Measurements from ENCODE around the gene NFATC3.
"Not testable (repeated sequence)": the region's sequence is repeated elsewhere in the genome, so short reads cannot be mapped to it uniquely, and the experiment has no call there.

NFATC3 gene

DNA sequence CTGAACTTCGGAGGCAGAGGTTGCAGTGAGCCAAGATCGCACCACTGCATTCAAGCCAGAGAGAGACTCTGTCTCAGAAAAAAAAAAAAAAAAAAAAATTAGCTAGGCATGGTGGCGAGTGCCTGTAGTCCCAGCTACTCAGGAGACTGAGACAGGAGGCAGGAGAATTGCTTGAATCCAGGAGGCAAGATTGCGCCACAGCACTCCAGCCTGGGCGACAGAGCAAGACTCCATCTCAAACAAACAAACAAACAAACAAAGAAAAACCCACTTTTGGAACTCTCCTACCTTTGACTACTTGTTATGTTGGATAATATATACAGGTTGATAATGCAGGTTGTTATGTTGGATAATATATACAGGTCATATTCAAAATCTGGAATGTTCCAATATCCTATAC, 35.3 kb downstream of the NFATC3 start:
- not testable (repeated sequence) for DNase-seq

DNA sequence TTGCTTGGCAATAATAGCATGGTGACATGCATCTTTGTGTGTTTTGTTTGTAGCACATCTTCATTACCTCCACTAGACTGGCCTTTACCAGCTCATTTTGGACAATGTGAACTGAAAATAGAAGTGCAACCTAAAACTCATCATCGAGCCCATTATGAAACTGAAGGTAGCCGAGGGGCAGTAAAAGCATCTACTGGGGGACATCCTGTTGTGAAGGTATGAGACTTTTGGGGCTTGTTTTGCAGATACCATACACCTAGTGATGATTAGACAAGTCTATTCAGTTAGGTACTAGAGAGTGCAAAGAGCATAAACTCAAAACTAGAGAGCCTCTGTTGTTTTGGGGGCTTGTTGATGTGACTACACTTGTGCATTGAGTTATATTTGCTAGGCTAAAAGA, 41.2 kb downstream of the NFATC3 start:
- no peak for DNase-seq

DNA sequence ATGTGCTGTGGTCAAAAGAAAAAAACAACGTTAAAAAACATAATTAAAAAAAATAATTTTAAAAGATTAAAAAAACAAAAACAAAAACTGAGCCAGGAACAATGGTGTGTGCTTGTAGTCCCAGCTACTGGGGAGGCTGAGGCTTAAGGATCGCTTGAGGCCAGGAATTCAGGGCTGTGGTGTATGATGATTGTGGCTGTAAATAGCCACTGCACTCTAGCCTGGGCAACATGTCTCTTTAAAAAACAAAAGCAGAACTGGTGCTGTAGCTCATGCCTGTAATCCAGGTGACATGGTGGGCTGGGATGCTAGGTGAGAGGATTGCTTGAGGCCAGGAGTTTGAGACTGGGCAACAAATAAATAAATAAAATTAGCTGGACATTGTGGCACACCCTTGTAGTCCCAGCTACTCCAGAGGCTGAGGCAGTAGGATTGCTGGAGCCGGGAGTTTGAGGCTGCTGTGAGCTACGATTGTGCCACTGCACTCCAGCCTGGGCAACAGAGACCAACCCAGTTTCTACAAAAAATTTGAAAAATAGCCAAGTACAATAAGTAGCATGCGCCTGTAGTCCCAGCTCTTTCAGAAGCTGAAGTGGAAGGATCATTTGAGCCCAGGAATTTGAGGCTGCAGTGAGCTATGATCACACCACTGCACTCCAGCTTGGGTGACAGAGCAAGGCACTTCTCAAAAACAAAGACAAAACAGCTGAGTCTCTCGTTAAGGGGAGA, 43.6 kb downstream of the NFATC3 start:
- no peak for DNase-seq

DNA sequence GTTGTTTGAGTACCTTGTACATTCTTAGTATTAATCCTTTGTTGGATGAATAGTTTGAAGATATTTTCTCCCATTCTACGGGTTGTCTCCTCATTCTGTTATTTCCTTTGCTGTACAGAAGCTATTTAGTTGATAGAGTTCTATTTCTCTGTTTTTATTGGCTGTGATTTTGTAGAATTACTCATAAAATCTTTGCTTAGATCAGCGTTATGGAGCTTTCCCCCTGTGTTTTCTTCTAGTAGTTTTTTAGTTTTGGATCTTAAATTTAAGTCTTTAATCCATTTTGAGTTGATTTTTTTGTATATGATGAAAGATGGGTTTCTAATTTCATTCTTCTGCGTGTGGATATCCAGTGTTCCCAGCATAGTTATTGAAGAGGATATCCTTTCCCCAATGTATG, 45.4 kb downstream of the NFATC3 start:
- no peak for DNase-seq

DNA sequence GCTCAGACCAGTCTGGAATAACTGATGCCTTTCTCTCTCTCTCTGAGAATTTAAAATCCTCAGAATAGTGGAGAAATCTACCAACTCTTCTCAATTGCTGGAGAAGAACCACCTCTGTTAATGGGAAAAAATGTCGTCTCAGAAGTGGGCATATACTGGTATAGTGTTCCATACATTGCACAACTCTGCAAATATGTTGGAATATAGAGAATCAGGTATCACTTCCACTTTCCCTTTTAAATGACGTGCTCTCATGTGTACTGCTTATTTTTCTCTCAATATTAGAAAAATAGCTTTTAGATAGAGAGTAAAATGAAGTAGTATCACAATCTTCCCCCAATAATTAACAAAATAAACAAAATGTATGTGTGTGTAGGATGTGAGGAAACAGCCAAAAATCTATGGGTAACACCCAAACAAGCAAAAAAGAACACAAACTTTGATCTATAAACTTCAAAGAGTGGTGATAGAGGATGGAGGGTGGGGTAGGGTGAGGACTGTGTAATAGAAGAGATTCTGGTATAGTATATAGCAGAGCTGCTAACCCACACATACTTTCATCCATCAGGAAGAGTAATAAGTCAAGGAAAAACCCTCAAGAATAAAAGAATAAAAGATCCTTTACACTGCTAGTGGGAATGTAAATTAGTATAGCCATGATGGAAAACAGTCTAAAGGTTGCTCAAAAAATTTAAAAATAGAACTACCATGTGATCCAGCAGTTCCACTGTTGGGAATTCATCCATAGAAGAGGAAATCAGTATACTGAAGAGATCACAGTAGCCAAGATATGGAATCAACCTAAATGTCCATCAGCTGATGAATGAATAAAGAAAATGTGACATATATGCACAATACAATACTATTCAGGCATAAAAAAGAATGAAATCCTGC, 46.9 kb downstream of the NFATC3 start:
- DNase-seq = no peak

DNA sequence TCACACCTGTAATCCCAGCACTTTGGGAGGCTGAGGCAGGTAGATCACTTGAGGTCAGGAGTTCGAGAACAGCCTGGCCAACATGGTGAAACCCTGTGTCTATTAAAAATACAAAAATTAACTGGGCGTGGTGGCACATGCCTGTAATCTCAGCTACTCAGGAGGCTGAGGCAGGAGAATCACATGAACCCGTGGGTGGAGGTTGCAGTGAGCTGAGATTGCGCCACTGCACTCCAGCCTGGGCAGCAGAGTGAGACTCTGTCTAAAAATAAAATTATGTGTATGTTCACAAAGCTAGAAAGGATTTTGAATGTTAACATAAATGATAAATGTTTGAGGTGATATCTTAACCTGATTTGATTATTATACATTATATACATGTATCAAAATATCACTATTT, 47.8 kb downstream of the NFATC3 start:
- DNase-seq = not testable (repeated sequence)

DNA sequence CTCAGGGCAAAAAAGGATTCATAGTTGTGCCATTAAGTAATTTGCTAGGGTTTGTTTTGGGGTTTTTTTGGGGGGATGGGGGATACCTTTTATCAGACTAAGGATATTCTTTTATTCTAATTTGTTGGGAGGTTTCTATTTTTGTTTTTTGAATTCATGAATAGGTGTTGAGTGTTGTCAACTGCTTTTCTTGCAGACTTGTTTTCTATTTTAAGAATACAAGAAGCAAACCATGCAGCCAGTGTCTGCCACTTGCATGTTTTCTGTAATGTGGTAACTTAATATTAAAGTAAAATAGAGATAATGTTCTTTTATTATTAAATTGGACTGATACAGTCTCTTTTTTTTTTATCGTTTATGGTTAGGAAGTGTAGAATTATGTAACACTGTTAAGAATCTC, 49.5 kb downstream of the NFATC3 start:
- no peak for DNase-seq

DNA sequence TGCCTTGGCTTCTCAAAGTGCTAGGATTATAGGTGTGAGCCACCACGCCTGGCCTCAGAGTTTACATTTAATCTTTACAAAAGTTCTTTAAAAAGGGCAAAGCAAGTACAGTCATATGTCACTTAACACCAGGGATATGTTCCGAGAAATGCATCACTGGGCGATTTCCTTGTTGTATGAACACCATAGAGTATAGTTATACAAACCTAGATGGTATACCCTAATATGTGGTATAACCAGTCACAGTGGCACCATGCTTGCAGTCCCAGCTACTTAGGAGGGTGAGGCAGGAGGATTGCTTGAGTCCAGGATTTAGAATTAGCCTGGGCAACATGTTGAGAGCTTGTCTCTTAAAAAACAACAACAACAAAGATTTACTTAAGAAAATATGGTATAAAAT, 51.3 kb downstream of the NFATC3 start:
- no peak for DNase-seq

DNA sequence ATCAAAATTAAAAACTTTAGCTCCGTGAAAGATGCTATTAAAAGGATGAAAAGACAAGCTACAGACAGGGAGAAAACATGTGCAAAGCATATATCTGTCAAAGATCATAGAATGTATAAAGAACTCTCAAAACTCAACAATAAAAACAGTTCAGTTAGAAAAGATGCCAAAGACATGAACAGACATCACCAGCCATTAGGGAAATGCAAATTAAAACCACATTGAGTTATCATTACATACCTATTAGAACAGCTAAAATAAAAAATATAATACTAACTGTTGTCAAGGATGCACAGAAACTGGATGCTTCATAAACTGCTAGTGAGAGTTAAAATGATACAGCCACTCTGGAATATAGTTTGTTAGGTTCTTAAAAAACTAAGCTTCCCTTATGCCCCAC, 58.8 kb downstream of the NFATC3 start:
- DNase-seq = no peak

DNA sequence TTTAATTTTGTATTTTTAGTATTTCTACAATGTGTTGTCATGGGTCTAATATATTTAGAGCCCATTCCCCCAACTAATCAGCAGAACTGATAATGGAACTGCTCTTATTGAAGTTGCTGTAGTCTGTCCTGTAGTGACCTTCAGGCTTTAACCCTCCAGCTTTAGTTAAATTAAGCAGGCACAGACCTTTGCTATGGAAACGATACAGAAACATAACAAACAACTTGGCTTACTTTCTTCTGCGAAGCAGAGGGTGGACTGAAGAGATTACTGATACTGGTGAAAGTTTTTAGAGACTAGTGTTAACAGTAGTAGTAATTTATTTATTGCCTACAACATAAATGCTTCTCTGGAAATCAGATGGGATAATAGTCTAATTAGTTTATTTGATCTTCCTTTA, 61.4 kb downstream of the NFATC3 start:
- peak in 1 of 2 experiments; percentile 13 for DNase-seq

DNA sequence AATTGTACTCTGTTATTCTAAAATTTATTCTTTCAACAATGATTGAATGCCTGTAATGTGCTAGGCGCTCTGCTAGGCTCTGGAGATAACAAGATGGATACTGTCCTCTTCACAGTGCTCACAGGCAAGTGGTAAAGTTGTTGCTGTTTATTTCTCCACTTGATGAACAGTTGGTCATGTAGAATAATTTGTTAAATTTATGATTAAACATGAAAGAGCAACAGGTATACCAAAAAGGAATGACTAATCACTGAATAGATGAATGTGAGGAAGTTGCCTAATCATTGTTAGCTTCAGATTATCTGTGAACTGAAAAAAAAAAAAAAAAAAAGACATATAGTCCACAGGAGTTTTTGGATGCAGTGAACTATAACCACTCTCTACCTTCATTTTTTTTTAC, 62.3 kb downstream of the NFATC3 start:
- no peak for DNase-seq

DNA sequence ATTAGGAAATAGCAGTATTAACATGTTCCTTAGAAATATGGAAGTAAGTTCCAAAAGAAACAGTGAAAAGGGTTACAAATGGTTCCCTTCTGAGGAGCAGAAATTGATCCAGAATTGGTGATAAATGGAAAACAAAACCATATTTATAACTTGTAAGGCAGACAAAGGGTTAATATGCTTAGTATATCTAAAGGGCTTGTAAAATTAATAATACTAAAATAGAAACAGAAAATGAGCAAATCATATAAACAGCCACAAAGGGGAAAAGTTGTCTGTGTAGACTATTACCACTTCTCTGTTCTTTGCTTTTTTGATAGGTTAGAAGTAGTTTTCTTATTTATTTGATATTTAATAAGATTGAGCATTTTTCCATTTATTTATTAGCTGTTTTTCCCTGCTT, 64.4 kb downstream of the NFATC3 start:
- no peak for DNase-seq

DNA sequence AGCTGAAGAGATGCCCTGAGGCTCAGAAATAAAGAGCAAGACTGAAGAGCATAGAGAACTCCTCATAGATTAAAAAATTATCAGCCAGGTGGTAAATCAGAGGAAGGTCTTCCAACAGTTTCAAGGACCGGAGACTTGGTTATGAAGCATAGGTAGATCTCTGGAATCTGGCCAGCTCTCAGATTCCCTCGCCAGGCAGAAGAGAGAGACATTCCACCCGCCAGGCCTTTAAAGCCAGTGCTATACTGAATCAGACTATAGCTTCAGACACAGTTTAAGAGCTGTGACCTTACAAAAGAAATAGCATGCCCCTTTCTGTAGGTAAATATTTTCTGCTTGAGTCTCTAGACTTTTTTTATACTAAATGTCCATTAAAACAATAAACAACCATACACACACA, 70.3 kb downstream of the NFATC3 start:
- DNase-seq = no peak

DNA sequence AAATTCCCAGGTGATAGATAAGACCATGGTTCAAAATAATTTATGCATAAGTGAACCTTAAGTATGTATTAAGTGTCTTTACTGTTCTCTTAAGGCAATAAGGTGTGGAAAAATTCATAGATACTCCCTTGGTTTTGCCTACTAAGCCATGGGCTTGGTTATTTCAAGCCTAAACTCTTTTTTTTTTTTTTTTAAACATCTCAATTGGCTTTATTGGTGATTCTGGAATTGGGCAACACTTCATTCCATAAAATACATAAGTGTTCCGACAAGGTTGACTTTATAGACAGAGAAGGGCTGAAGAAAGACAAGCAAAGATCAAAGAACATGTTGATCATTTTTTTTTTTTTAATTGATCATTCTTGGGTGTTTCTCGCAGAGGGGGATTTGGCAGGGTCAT, 77.2 kb downstream of the NFATC3 start:
- DNase-seq = no peak

DNA sequence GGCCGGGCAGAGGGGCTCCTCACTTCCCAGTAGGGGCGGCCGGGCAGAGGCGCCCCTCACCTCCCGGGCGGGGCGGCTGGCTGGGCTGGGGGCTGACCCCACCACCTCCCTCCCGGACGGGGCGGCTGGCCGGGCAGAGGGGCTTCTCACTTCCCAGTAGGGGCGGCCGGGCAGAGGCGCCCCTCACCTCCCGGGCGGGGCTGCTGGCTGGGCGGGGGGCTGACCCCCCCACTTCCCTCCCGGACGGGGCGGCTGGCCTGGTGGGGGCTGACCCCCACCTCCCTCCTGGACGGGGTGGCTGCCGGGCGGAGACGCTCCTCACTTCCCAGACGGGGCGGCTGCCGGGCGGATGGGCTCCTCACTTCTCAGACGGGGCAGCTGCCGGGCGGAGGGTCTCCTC, 78.1 kb downstream of the NFATC3 start:
- not testable (repeated sequence) for DNase-seq

DNA sequence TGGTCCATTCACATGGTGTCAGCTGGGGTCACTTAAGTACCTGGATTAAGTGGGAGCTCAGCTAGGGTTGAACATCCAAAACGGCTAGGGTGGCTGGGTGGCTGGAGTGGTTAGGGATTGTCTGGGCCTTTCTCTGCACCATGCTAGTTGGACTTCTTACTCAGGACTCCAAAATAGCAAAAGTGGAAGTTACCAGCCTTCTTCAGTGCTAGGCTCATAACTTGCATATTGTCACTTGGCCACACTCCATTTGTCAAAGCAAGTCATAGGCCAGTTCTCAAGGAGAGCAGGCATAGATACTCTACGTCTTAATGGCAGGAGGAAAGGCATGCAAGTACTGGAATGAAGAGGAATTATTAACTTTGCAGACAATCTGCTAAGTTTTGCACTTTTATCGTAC, 81.1 kb downstream of the NFATC3 start:
- DNase-seq = no peak

DNA sequence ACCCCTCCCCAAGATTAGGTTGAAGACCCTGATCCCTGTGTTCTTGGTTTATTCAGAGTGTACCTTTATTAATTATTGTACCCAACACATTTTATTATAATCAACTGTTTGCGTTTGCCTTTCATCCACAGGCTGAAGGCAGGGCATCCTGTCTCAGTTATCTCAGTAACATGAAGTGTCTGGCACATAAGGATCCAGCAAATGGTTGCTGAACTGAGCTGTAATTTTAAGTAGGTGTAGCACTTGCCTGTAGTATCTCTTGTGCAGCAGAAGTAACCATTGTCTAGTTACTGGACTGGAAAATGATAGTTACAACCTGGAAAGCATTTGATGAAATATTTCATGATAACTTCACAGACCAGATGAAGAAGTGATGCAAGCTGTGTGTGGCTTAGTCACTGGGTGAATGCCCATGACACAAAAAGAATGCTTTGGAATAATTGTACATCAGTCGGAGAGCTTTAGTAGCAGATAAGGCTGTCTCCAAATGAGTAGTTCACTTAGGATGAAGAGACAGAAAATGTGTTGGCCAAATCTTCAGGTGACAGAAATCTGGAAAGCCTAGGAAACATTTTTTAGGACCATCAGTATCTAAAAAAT, 94.1 kb downstream of the NFATC3 start:
- no peak for DNase-seq

DNA sequence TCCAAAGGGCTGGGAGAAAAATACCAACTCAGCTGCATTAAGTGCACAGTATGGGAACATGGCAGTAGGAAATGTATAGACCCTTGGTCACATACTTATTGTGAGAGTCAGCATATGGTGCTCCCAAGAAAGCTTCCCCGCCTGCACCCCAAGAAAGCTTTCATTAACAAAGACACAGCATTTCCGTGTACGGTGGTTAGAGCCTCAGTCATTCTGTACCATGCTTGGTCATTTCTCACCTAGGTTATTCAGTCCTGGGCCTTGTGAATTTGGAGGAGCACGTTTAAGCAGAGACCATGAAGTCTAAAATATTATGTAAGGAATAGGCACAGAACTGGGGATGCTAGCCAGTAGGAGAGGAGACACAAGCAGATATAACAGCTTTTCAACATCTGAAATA, 94.7 kb downstream of the NFATC3 start:
- DNase-seq = no peak

DNA sequence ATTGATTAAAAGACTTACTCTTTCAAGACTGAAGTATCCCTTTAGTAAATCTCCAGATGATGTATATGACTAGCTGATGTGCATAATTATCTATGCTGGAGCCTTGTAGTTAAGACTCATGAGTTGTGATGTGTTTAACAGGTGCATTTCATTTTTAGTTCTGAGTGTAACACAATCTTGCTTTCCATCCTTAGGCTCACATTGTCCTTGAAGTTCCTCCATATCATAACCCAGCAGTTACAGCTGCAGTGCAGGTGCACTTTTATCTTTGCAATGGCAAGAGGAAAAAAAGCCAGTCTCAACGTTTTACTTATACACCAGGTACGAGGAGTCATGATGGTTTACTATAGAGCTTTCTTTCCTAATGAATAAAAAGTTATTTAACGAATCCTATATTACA, 97.9 kb downstream of the NFATC3 start:
- DNase-seq = no peak

DNA sequence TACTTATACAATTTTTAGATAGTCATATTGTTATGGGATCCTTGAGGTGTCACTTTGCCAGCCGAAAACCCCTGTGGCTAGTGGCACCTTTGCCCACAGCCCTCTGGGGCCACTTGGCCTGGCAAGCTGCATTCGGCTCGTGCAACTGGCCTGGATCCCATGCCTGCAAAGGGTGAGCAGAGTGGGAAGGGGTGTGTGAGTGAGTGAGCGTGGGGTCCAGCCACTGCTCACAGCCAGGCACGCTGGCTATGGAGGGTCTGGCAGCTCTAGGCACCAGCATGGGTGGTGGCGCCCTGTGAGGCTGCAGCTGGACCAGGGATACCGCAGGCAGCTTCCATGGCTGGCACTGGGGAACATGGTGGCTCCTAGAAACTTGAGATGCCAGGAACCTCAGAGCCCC, 101.7 kb downstream of the NFATC3 start:
- DNase-seq = no peak

DNA sequence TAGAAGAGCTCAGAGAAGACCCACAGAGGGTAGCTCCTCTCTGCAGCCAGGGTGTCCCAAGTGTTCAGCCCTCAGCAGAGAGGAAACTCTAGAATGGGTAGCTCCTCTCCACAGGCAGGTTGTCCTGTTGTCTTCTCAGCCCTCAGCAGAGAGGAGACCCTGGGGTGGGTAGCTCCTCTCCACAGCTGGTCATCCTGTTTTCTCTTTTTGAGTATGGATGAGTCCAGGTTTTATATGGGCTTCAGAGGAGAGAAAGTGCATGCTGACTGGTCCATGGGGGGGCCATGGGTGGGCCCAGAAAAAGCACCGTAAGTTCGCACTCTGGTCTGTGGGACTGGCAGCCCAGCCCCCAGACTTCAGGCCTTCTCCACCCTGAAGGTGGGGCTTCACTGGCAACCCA, 102.3 kb downstream of the NFATC3 start:
- no peak for DNase-seq

DNA sequence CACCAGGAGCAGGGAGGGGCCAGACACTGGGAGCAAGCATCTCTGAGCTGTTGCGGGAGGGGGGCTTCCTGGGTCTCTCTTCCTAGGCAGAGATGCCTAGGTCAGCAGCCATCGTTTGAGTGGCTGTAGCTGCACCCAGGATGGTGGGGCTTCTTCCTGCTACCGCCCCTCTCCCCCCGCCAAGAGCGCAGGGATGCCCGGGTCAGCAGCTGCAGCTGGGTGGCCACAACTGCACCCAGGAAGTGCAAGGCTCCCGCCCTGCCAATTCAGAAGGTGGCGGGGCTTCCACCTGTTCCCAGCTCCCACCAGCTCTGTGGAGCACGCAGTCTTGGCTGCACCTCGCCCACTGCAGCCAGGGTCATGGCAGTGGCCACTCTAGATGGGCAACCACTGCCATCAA, 103.0 kb downstream of the NFATC3 start:
- no peak for DNase-seq

DNA sequence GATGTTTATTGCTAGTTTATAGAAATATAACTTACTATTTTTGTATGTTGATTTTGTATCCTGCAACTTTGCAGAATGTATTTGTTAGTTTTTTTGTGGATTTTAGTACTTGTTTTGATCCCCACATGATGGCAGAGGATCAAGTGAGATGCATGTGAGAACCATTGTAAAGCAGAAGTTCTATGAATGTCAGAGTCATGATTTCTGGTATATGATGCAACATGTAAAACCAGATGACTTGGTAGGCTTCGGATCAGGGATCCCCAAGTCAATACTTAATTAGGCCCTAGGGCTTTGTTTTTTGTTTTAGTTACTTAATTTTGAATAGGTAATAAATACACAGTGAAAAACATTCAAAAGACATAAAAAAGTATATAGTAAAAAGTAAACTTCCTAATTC, 104.9 kb downstream of the NFATC3 start:
- no peak for DNase-seq

Measured in SW 1271 (cell line).